Mammary epithelial cell (primary cell): ENCODE results near the gene CCDC14.
"Not testable (repeated sequence)": the region's sequence is repeated elsewhere in the genome, so short reads cannot be mapped to it uniquely, and the experiment has no call there.

Experiments
- CTCF ChIP-seq, 2 donors: IDR thresholded peaks in 1 of 2; conservative IDR thresholded peaks in 1 of 2; 2 replicates each; pipeline ENCODE4 v1.5.1; 2011 to 2012; ENCODE audit warnings: inconsistent platforms in 2 of 2, low read length in 2 of 2, mild to moderate bottlenecking in 2 of 2, control low read depth in 1 of 2, low read depth in 1 of 2; ENCODE audit not compliant: insufficient read depth in 1 of 2; ENCODE audit errors: extremely low read depth in 1 of 2
- EZH2 ChIP-seq: IDR thresholded peaks from 2 replicates; pipeline ENCODE4 v1.6.1; 2012; ENCODE audit warnings: low read length, inconsistent platforms, borderline replicate concordance

GRCh38 chr3:123966799-123967198, 5.8 kb upstream of the CCDC14 start:
- TF ChIP-seq CTCF (conservative IDR thresholded peaks at IDR 0.05 in 1 of 2, IDR thresholded peaks at IDR 0.05 in 1 of 2; ENCODE audit: extremely low read depth in 1 of 2, insufficient read depth in 1 of 2, low read depth in 1 of 2, low read length in 2 of 2); EZH2: not testable (repeated sequence)
